HCEC 1CT (cell line): Measurements from ENCODE around the gene LCN10.
A peak's percentile ranks its signal among the peaks of the same experiment; 100 is the strongest.

Experiments
- DNase-seq: peaks from one replicate; pipeline ENCODE4 v3.0.0-alpha.2; 2017

LCN10 gene

DNA sequence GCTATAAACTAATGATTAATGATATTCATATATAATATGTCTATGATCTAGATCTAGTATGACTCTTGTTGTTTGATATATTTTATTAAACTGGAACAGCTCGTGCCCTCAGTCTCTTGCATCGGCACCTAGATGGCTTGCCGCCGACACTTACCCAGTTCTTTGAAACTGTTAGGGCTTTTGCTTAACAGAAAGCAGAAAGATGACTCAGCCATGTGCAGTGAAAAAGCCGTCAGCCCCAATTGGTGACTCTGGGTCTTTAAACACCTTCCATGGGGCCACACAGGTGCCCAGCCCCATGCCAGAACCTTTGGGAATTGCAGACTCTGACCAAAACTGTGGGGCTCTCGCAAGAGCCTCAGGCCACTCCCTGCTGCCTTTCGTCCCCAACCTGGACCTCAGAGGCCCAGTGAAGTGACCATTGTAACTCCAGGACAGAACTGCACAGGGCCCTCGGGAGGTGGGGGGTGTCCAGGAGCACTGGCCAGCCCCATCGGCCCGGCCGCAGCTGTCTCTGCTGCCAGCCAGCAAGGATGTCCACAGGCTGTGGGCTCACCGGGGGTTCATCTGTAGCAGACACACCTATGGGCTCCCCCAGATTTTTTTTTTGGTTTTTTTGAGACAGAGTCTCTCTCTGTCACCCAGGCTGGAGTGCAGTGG, 7.8 kb downstream of the LCN10 start:
- no peak for DNase-seq

DNA sequence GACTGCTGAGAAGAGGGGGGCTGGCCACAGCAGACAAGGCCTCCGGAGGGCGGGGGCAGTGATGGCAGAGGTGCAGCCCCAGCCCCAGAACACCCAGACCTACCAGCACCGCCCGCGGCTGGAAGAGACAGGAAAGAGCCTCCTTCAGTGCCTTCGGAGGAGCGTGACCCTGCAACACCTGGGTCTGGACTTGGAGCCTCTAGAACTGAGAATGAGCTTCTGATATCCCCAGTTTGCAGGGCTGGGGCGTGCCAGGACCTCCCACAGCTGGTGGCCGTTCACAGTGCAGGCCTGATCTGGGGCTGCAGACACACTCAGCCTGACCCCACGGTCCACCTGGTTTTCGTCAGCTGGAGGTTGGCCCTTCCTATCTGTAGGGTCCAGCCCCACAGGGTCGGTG, 9.1 kb downstream of the LCN10 start:
- DNase-seq, result no peak

DNA sequence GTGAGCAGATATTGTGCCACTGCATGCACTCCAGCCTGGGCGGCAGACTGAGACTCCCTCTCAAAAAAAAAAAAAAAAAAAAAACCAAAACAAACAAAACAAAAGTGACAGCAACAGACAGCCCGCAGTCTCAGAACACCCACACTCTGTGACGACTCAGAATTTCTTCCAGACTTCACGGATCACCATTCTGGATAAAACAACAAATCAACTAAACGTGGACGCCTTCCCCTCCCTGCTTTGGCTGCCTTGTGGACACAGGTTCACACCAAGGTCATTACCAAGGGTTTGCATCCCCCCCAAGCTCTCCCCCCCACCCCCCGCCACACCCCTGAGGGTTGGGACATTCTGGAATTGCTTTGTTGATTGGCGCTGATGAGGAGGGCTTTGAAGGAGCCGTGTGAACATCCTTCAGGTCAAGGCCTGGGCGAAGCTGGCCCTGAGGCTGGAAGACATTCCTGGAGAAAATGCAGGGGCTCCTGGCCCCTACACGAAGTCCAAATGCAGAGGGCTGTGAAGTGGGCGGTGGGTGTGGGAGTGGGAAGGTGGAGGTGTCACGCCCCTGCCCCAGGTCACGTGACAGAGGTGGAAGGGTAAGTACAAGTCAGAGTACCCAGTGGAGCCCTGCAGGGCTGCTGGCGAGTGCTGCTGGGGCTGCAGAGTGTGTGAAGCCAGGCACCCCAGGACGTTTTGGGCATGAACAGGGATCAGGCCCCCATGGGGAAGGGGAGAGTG, 10.1 kb downstream of the LCN10 start:
- DNase-seq, result no peak

DNA sequence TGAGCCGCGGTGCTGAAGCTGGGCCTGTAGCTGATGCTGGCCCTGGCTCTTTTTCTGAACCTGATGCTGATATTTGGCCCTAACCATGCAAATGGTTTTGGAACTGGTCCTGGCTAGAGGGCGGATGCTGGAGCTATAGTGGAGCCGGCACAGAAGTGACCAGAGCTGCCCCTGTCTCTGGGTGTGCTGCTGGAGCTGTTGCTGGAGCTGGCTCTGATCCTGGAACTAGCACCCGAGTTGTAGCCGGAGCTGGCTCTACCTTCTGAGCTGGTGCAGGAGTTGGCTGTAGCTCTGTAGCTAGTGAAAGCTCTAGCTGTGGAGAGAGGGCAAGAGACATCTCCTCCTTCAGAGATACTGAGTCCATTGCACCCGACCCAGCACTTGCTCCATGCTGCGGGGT, 12.8 kb downstream of the LCN10 start:
- DNase-seq, result no peak

DNA sequence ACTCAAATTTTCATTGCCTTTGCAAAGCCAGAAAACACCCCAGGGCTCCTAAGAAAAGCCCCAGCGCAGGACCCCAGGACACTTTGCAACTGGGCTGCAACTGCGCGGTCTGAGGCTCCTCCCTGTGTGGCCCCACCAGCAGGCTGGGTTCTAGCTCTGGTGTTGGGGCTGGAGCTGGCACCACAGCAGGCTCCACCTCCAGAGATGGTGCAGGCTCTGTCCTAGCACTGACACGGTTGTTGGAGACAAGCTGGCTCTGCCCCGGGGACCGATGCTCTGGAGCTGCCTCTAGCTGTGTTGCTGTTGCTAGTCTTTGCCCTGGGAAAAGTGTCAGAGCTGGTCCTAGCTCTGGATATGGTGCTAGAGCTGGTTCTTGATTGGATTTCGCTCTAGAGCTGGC, 13.6 kb downstream of the LCN10 start:
- no peak for DNase-seq

DNA sequence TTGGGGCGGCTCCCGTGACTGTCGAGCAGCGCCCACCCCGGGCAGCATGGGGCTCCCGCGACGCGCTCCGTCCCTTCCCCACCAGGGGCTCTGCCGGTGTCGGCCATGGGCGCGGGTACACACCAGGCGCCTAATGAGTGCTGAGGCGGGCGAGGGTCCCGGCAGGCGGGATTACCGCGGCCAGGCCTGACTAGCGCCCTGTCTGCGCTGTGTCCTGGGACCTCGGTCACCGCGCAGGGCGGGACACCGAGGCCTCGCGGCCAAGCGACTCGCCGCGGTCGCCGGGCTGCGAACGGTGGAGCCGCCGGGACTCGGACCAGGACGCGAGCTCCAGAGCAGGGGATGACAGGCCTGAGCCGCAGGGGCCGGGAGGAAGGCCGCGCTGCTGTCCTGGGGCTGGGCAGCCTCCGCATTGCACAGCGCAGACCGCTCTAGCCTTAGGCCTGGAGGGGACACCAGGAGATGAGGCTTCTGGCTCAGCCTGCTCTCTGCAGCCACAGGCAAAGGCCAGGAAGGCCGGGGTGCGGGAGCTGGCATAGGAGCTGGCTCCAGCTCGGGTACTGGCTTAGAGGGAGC, 14.1 kb downstream of the LCN10 start:
- peak; percentile 20 for DNase-seq

DNA sequence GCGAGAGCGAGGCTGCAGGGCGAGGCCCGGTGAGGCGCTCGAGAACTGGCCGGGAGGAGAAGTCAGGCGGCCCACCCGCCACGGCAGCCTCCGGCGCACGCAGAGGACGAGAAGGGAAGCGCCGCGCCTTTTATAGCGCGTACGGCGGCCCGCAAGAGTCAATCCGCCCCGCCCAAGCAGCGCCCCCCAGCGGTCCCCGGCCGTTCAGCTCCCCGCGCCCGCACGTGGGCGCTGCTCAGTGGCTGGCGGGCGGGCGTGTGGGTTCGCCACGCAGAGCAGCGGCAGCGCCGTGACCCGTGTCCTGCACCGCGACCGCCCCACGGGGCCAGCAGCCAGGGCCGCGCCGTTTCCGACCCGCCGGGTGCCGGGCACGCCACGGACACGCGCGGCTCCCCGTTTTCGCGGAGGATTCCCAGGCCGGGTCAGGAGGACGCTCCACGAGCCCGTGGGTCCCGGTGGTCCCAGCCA, 14.6 kb downstream of the LCN10 start:
- peak; percentile 82 for DNase-seq

DNA sequence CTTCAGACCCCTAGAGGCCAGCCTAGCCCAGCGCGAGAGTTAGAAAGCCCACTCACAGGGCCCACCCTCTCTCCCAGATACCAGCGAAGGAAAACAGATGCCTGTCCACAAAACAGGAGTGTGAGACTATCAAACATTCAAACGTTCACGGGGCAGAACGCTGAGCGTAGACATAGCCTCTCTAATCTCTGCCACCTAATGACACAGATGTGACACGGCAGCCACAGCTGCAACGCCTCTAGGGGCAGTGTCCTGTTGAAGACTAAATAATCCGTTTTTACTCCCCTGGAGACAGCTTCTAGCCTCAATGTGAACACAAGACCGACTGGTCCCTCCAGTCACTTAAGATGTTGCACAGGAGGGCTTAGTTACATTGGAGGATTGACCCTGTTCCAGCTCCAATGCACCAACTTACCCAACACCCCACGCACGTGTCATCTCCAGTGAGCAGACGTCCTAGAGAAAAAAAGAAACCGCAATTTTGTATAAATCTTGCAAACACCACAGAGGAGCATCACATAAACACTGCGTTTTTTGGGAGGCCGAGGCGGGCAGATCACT, 16.0 kb downstream of the LCN10 start:
- DNase-seq, result peak; percentile 18

DNA sequence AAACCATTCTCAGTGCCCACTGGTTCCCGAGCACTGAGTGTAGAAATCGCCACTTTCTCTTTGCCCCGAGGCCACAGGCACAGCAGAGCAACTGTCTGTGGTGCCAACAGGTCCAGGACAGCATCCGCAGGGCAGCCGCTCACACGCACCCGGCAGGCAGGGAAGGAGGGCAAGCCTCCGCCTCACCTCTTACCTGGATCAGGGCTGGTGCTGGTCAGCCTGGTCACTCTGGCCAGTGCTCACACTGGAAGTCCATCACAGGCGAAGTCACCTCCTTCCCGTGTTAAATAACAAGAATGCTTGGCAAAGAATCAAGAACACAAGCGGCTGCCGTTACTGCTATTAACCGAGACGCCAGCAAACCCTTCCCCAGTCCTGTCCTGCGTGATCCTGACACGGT, 16.6 kb downstream of the LCN10 start:
- DNase-seq, result no peak

DNA sequence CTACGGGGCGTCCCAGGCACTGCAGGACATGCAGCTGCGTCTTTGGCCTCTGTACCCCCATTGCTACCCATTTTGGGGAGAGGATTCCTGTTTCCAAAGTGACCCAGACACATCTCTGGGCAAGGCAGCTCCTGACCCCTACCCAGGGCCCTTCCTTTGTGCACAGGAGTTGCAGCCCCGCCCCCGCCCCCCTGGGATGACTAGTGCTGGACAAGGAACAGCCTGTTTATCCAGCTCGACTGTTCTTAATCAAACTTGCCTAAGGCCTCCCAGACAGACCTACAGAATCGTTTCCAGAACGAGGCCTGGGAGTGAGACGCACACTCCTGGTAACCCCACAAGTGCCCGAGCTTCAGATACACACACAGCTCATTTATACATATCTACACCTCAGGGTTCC, 17.1 kb downstream of the LCN10 start:
- DNase-seq, result peak; percentile 28

DNA sequence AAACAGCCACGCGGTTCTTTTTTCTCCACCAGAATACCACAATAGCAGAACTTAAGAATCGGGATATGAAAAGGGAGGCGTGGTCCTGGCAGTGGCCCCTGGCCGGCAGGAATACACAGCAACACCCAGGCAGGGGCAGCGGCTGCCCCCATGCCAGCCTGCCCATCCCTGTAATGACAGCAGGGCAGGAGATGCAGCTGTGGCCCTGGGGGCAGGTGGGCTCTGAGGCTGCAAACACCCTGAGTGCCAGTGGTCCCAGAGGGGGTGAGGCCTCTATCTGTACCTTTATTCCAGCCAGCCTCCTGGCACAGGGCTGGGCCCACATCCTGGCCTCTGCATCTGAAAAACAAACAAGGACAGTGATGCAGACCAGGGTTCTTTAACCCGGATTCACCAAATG, 18.0 kb downstream of the LCN10 start:
- no peak for DNase-seq

DNA sequence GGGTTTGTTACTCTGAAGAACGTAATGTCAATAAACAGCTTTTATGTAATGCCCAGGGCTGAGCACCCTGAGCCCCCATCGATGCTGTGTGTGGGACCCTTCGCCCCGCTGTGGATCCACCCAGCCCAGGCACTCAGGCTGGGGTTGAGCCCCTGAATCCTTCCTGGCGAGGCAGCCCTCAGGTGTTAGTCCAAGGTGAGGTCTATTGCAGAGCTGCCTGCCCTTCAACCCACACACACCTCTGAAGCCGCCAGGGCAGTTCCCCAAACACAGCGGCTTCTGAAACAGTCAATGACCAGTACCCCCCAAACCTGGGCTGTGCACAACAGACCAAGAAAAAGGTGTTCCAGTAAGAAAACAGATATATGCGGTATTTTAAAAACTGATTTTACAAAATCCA, 18.8 kb downstream of the LCN10 start:
- DNase-seq, result no peak

DNA sequence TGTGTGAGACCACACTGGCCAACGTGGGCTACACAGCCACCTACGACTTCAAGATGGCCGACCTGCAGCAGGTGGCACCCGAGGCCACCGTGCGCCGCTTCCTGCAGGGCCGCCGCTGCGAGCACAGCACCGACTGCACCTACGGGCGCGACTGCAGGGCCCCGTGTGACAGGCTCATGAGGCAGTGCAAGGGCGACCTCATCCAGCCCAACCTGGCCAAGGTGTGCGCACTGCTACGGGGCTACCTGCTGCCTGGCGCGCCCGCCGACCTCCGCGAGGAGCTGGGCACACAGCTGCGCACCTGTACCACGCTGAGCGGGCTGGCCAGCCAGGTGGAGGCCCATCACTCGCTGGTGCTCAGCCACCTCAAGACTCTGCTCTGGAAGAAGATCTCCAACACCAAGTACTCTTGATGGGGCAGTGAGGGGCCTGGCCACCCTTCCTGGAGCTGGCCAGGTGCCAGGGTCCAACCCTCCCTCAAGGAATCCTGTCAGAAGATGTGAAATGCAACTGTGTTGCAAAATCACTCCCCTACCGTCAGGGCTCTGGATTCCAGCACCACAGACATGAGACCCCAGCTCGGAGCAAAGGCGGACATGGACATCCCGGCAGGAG, 19.3 kb downstream of the LCN10 start:
- DNase-seq, result no peak

DNA sequence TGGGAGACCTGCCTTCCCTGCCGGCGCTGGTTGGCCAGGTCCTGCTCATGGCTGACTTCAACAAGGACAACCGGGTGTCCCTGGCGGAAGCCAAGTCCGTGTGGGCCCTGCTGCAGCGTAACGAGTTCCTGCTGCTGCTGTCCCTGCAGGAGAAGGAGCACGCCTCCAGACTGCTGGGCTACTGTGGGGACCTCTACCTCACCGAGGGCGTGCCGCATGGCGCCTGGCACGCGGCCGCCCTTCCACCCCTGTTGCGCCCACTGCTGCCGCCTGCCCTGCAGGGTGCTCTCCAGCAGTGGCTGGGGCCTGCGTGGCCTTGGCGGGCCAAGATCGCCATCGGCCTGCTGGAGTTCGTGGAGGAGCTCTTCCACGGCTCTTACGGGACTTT, 19.8 kb downstream of the LCN10 start:
- DNase-seq, result no peak

DNA sequence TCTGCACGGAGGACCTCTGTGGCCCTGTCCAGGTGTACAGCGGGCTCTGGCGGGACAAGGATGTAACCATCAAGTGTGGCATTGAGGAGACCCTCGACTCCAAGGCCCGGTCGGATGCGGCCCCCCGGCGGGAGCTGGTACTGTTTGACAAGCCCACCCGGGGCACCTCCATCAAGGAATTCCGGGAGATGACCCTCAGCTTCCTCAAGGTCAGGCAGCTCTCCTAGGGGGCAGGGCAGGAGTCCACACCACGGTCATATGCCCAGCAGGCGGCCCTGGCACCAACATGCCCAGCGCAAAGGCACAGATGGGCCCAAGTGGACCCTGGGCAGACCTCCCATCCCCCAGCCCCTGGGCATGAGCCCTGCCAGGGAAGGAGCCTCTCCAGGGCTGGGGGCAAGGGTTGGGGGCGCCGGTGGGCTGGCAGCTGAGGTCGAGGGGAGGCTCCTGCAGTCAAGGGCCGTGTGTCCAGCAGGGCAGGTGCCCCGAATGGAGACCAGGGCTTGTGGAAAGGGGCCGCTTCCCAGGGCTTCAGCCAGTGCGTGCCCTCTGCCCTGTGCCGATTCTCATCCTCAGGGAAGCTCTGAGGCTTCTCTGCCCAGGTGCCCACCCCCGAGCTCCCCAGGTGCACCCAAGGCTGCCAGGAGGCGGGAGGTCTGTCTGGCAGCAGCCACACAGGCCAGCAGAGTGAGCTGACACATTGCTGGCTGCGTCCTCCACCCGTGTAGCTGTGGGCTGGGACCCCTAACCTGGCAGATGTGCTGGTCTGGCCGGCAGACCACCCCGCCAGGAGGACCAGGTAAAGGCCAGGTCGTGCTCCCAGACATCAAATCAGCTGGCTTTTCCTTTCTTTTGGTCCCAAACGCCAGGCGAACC, 20.4 kb downstream of the LCN10 start:
- DNase-seq, result no peak

DNA sequence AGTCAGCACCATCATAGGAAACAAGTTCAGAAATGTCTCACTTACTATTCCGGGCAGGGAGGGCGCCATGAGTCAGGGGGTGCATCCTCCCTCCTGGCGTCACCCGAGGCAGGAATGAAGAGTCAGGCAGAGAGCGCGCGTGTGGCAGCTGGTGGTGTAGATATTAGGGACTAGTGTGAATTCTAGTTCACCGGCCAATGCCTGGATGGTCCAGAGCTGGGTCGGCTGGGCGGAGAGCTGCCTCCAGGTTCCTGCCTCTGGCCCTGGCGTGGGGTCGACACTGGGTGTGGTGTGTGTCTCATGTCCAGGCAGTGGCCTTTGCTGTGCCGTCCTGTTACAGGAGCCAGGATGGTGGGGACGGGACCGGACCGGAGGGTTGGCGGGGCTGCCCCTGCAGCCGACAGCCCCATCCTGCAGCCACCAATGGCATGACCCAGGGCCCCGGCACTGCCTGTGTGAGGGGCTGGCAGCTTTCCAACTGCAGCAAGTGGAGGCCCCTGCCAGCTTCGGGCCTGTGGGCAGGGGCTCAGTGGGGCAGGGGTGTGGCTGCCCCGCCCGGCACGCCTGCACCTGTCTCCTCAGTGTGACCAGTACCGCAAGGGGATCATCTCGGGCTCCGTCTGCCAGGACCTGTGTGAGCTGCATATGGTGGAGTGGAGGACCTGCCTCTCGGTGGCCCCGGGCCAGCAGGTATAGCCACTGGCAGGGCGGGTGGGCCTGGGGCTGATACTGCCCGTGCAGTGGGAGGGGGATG, 21.2 kb downstream of the LCN10 start:
- peak; percentile 74 for DNase-seq

DNA sequence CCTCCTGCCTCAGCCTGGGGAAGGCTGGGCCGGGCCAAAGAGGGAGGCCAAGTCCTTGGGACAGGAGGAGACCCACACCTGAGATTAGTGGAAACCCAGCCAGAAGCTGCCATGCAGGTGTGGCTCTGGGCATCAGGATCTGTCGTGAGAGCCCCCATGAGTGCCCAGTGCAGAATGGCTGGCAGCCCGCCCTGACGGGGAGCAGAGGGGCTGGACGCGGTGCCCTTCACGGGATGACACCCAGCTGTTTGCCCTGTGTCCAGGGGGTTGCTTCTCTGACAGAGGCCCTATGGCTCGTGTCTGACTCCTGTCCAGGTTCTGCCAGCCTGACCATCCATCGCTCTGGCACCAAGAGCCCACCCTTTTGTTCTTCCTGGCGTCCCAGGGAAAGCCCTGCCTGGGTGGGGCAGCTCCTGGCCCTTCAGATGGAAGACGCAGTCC, 21.8 kb downstream of the LCN10 start:
- DNase-seq, result no peak

DNA sequence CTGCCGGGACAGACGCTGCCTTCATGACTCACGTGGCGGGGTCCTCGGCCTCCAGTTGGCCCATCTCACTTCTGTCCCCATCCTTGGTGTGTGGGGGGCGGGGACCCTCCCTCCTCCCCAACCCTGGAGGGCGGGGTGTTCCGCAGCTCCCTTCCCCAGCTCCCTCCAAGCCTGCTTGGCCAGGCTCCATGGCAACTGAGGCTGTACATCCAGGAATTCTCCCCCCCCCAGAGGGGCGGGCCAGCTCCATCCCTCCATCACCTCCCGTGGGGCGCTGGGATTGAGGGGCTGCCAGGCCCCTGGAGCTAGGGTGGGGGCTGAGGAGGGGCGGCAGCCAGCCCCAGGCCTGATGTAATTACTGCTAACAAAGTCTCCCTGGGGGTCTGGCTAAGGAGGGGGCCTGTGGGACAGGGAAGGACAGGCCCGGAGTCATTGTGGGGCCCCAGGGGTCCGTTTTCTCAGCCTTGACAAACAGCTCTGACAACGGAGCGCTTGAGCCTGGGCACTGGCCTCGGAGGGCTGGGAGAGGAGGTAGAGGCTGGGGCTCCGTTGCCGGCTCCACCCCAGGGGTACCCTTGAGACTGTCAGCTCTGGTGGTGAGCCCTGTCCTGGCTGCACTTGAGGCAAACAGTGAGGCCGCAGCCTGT, 22.4 kb downstream of the LCN10 start:
- DNase-seq, result peak; percentile 9

DNA sequence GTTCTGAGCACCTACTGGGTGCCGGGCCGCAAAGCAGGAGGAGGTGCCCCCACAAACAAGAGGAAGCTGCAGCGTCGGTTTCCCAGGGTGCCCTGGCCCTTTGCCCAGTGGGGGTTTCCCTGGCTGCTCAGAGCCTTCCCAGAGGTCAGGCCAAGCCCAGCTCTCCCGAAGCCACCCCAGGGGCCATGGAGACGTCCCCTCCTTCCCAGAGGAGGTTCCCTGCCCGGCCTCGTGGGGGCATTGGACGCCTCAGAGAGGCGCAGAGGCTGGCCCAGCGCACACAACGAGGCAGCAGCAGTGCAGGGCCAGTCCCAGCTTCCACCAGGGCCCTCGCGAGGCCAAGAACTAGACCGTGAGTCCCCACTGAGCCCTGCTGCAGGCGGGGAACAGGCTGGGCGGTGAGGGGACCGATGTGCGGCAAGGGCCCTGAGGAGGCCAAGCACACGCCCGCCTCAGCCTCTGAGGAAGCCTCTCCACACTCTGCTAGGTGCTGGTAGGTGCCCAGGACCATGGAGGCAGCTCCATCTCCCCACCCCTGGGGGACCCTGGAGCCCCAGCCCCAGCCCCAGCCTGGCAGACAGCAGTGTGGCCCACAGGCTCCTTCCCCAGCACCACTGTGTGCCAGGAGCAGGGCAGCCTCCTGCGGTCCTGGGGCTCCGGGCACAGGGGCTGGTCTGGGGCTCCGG, 23.4 kb downstream of the LCN10 start:
- DNase-seq, result no peak

DNA sequence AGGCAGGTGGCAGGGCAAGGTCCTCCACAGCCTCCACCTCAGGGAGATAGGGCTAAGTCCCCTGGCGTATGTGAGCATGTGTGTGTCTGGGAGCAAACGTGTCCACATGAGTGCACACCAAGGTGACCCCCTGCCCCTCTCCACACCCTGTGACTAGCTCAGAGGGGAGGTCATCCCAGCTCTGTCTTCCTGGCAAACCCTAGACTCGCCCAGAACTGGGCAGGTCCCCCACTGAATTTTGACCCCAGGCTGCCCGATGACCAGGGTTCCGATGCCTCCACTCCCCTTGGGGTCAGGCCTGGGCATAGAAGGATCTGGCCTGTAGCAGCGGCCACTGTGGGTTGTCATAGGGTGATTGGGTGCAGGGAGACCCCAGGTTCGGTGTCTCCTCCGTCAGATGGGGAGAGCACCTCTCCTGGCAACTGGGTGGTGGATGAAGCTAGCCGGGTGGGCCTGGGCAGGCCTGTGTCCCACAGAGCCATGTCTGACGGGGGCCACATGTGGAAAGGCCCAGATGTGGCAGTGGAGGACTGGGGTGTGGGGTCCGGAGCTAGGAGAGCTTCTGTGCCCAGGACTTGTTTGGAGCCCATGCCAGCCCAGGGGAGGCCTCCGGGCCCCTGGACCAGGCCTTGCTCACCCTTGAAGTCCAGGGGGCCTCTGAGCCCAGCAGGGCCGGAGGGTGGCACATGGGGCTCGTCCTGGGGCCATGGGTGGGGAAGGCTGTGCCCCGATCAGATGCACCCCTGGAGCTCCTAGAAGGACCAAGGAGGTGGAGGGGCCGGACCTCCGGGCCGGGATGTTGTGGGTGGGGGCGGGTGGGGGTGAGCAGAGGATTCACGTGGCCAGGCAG, 24.2 kb downstream of the LCN10 start:
- DNase-seq, result no peak
